Suppressor macrophage treated with lipopolysaccharide for 4 hours (primary cell): Measurements from ENCODE around the gene TBX21.

Experiments used
- DNase-seq: peaks from one replicate; pipeline ENCODE4 v3.0.0-alpha.2; 2020

Gene TBX21

GRCh38 chr17:47697906-47698711, 34.9 kb upstream of the TBX21 start:
- DNase-seq: no peak

GRCh38 chr17:47698749-47699535, 34.1 kb upstream of the TBX21 start:
- DNase-seq: peak; percentile 73

GRCh38 chr17:47699536-47699840, 33.5 kb upstream of the TBX21 start:
- no peak for DNase-seq

- DNase-seq: no peak
These were observed 32.3 kb upstream of the TBX21 start for GRCh38 chr17:47700471-47701449.

GRCh38 chr17:47701608-47702007, 31.4 kb upstream of the TBX21 start:
- no peak for DNase-seq

GRCh38 chr17:47702391-47702995, 30.5 kb upstream of the TBX21 start:
- DNase-seq: no peak

GRCh38 chr17:47703191-47703591, 29.8 kb upstream of the TBX21 start:
- no peak for DNase-seq

- DNase-seq: no peak
These were observed 29.4 kb upstream of the TBX21 start for GRCh38 chr17:47703671-47704070.

GRCh38 chr17:47704116-47704515, 28.9 kb upstream of the TBX21 start:
- DNase-seq: no peak

GRCh38 chr17:47704736-47705135, 28.3 kb upstream of the TBX21 start:
- no peak for DNase-seq

GRCh38 chr17:47705536-47706530, 27.2 kb upstream of the TBX21 start:
- no peak for DNase-seq

GRCh38 chr17:47707056-47707804, 25.8 kb upstream of the TBX21 start:
- no peak for DNase-seq

GRCh38 chr17:47707884-47708283, 25.2 kb upstream of the TBX21 start:
- no peak for DNase-seq

- DNase-seq: no peak
These were observed 24.6 kb upstream of the TBX21 start for GRCh38 chr17:47708312-47708863.

GRCh38 chr17:47708864-47709541, 24.0 kb upstream of the TBX21 start:
- no peak for DNase-seq

- no peak for DNase-seq
These were observed 23.4 kb upstream of the TBX21 start for GRCh38 chr17:47709594-47709993.

- no peak for DNase-seq
These were observed 21.5 kb upstream of the TBX21 start for GRCh38 chr17:47711366-47712099.

GRCh38 chr17:47712330-47713023, 20.6 kb upstream of the TBX21 start:
- peak; percentile 63 for DNase-seq
